K562 (cell line): ENCODE results near the gene SCN8A. TPM values are rescaled to one million over a fixed set of nuclear protein-coding genes. Genes with fewer than 3 reads are reported as not detected.

Experiments used
- NR3C1 ChIP-seq: sonication (generic); formaldehyde crosslinking; IDR thresholded peaks from 2 replicates; pipeline ENCODE4 v1.8.1; 2022; ENCODE audit warnings: missing genetic modification reagents
- POLR2A ChIP-seq: fragments of 450-650 bp; conservative IDR thresholded peaks from 2 replicates; pipeline ENCODE4 v1.6.1; 2016
- ZSCAN32 ChIP-seq: fragments of 450-650 bp; formaldehyde crosslinking; IDR thresholded peaks from 2 replicates; pipeline ENCODE4 v1.4.0; 2020; ENCODE audit warnings: mild to moderate bottlenecking, moderate library complexity
- polyA plus RNA-seq, 8 experiments: library from polyadenylated mRNA; depleted of rRNA in 4 of 8; stranded (reverse) in 5 of 8; unstranded in 3 of 8; fragments of >200 nt; fragmentation: Nextera tagmentation in 2 of 8; fragmentation: Illumina TruSeq in 1 of 8; extraction: Ambion mirVana in 2 of 8; extraction: Trizol in 1 of 8; gene quantifications; 2 replicates each; pipeline versions ENCODE4 v1.2.1 to v1.2.3, GENCODE V29; 2011 to 2014; ENCODE audit warnings: inconsistent platforms in 1 of 8, missing spikeins in 1 of 8
- total RNA-seq, 7 experiments: library from RNA; depleted of rRNA in 6 of 7; stranded (reverse); fragments of >200 nt in 6 of 7; fragmentation: Illumina TruSeq in 2 of 7; extraction: Trizol in 2 of 7; gene quantifications; 2 replicates each; pipeline versions ENCODE4 v1.2.1 to v1.2.3, GENCODE V29; 2011 to 2021; ENCODE audit warnings: low replicate concordance in 1 of 7
- TF ChIP-seq, protein P1 (sequence below): sonication (generic); formaldehyde crosslinking; IDR thresholded peaks from 2 replicates; pipeline ENCODE4 v1.8.0; 2023; ENCODE audit warnings: missing genetic modification reagents, mild to moderate bottlenecking, borderline replicate concordance
- TF ChIP-seq, protein P2 (sequence below), 3 experiments: IDR thresholded peaks in 2 of 3; conservative IDR thresholded peaks in 1 of 3; 2 replicates each; pipeline ENCODE4 v1.5.1; 2011 to 2012; ENCODE audit warnings: low read length in 3 of 3, mild to moderate bottlenecking in 3 of 3, control low read depth in 2 of 3, improper control_type of control experiment in 1 of 3, inconsistent platforms in 1 of 3, low read depth in 1 of 3, mixed read lengths in 1 of 3, moderate library complexity in 1 of 3; ENCODE audit not compliant: insufficient read depth in 2 of 3
- TF ChIP-seq, protein P3 (sequence below): fragments of 250-450 bp; sonication (Bioruptor Pico); IDR thresholded peaks from 2 replicates; pipeline ENCODE4 v1.4.0; 2020; ENCODE audit warnings: mild to moderate bottlenecking, moderate library complexity, borderline replicate concordance
- TF ChIP-seq, protein P4 (sequence below): sonication (generic); formaldehyde crosslinking; IDR thresholded peaks from 2 replicates; pipeline ENCODE4 v1.9.0; 2022; ENCODE audit warnings: mild to moderate bottlenecking, missing genetic modification reagents

The SCN8A gene
- total and polyA plus RNA-seq, 9 of the 15 experiments (the other 6 are each of a cell fraction or from before 2014, with no cell fraction given), result 0.03 to 0.29 (median 0.15) TPM; not detected in 1

- TF ChIP-seq, protein P1, sequence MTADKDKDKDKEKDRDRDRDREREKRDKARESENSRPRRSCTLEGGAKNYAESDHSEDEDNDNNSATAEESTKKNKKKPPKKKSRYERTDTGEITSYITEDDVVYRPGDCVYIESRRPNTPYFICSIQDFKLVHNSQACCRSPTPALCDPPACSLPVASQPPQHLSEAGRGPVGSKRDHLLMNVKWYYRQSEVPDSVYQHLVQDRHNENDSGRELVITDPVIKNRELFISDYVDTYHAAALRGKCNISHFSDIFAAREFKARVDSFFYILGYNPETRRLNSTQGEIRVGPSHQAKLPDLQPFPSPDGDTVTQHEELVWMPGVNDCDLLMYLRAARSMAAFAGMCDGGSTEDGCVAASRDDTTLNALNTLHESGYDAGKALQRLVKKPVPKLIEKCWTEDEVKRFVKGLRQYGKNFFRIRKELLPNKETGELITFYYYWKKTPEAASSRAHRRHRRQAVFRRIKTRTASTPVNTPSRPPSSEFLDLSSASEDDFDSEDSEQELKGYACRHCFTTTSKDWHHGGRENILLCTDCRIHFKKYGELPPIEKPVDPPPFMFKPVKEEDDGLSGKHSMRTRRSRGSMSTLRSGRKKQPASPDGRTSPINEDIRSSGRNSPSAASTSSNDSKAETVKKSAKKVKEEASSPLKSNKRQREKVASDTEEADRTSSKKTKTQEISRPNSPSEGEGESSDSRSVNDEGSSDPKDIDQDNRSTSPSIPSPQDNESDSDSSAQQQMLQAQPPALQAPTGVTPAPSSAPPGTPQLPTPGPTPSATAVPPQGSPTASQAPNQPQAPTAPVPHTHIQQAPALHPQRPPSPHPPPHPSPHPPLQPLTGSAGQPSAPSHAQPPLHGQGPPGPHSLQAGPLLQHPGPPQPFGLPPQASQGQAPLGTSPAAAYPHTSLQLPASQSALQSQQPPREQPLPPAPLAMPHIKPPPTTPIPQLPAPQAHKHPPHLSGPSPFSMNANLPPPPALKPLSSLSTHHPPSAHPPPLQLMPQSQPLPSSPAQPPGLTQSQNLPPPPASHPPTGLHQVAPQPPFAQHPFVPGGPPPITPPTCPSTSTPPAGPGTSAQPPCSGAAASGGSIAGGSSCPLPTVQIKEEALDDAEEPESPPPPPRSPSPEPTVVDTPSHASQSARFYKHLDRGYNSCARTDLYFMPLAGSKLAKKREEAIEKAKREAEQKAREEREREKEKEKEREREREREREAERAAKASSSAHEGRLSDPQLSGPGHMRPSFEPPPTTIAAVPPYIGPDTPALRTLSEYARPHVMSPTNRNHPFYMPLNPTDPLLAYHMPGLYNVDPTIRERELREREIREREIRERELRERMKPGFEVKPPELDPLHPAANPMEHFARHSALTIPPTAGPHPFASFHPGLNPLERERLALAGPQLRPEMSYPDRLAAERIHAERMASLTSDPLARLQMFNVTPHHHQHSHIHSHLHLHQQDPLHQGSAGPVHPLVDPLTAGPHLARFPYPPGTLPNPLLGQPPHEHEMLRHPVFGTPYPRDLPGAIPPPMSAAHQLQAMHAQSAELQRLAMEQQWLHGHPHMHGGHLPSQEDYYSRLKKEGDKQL, result no peak
- TF ChIP-seq, protein P2, sequence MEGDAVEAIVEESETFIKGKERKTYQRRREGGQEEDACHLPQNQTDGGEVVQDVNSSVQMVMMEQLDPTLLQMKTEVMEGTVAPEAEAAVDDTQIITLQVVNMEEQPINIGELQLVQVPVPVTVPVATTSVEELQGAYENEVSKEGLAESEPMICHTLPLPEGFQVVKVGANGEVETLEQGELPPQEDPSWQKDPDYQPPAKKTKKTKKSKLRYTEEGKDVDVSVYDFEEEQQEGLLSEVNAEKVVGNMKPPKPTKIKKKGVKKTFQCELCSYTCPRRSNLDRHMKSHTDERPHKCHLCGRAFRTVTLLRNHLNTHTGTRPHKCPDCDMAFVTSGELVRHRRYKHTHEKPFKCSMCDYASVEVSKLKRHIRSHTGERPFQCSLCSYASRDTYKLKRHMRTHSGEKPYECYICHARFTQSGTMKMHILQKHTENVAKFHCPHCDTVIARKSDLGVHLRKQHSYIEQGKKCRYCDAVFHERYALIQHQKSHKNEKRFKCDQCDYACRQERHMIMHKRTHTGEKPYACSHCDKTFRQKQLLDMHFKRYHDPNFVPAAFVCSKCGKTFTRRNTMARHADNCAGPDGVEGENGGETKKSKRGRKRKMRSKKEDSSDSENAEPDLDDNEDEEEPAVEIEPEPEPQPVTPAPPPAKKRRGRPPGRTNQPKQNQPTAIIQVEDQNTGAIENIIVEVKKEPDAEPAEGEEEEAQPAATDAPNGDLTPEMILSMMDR (IDR thresholded peaks at IDR 0.05 in 2 of 3, conservative IDR thresholded peaks at IDR 0.05 in 1 of 3; ENCODE audit: insufficient read depth in 2 of 3, low read depth in 1 of 3, low read length in 3 of 3), result no peak
- TF ChIP-seq, protein P3, sequence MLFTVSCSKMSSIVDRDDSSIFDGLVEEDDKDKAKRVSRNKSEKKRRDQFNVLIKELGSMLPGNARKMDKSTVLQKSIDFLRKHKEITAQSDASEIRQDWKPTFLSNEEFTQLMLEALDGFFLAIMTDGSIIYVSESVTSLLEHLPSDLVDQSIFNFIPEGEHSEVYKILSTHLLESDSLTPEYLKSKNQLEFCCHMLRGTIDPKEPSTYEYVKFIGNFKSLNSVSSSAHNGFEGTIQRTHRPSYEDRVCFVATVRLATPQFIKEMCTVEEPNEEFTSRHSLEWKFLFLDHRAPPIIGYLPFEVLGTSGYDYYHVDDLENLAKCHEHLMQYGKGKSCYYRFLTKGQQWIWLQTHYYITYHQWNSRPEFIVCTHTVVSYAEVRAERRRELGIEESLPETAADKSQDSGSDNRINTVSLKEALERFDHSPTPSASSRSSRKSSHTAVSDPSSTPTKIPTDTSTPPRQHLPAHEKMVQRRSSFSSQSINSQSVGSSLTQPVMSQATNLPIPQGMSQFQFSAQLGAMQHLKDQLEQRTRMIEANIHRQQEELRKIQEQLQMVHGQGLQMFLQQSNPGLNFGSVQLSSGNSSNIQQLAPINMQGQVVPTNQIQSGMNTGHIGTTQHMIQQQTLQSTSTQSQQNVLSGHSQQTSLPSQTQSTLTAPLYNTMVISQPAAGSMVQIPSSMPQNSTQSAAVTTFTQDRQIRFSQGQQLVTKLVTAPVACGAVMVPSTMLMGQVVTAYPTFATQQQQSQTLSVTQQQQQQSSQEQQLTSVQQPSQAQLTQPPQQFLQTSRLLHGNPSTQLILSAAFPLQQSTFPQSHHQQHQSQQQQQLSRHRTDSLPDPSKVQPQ (CRISPR knock-in tag), result no peak
- TF ChIP-seq POLR2A, result no peak
- TF ChIP-seq ZSCAN32, result no peak
- TF ChIP-seq NR3C1 (CRISPR knock-in tag), result no peak
- TF ChIP-seq, protein P4, sequence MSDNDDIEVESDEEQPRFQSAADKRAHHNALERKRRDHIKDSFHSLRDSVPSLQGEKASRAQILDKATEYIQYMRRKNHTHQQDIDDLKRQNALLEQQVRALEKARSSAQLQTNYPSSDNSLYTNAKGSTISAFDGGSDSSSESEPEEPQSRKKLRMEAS (CRISPR knock-in tag), result no peak
- TF ChIP-seq, all 486 proteins: peak for 0
Observed at GRCh38 chr12:51850965-51851299, 259.9 kb downstream of the SCN8A start (continued).
